IPS-NIHi7 (cell line): ENCODE results near the gene HIPK1.
"Not testable (repeated sequence)": the region's sequence is repeated elsewhere in the genome, so short reads cannot be mapped to it uniquely, and the experiment has no call there.

Experiments
- DNase-seq: peaks from one replicate; pipeline ENCODE4 v3.0.0; 2012; ENCODE audit warnings: mixed read lengths; ENCODE audit errors: extremely low spot score

The HIPK1 gene

DNA sequence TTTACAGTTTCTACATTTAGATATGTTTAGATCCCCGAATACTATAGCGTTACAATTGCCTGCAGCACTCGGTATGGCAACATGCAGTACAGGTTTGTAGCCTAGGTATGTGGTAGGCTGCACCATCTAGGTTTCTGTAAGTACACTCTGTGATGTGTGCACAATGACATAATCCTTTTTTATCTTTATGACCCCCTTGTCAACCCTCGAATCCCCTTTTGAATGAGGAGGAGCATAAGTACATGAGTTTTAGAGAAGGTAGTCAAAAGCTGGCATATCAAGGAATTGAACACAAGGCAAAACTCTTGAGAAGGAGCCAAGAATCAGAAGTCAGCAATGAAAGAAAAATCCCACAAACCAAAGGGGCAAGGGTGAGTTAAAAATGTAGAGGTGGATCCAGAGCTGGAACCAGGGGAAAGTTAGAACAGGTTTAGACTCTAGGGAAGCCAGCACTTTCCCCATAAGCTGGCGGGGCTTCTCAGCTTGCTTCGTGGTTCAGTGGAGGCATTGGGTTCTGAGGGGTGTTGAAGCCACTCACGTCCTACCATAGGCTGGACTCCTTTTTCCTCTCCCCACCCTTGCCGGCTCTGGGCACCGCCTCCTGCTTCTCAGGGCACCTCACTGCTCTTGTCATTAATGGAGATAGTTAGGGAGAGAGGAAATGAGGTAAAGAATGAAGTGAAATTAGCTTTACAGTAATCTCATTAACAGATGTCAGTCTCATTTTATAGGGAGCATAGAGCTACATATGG, 81.5 kb downstream of the HIPK1 start:
- DNase-seq: no peak

DNA sequence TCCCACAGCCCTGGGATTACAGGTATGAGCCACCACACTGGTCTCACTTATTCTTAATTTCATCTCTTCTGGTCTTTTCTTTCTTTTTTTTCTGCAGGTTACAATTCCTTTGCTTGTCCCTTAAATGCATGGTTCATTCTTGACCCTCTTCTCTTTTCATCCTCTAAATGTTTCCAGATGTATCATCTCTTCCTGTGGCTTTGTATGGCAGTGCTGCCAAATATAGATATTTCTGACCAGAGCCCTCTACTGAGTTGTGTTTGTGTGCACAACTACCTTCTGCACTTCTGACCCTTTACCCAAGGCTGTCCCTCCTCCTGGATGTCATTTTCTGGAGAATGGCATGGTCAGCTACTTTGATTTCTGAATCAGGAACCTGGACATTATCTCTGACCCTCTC, 82.7 kb downstream of the HIPK1 start:
- no peak for DNase-seq

- DNase-seq: no peak
Observed at GRCh38 chr1:114015075-114015474, 86.0 kb downstream of the HIPK1 start.

DNA sequence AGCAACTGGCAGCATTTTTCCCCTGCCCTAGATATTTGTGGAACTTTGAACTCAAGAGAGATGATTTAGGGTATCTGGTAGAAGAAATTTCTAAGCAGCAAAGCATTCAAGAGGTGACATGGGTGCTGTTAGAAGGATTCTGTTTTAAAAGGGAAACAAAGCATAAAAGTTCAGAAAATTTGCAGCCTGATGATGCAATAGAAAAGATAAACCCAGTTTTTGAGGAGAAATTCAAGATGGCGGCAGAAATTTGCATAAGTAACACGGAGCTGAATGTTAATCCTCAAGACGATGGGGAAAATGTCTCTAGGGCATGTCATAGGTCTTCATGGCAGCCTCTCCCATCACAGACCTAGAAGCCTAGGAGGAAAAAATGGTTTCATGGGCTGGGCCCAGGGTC, 90.6 kb downstream of the HIPK1 start:
- DNase-seq: not testable (repeated sequence)

- no peak for DNase-seq
Observed at GRCh38 chr1:114021665-114022099, 92.6 kb downstream of the HIPK1 start.

GRCh38 chr1:114022877-114023276, 93.8 kb downstream of the HIPK1 start:
- no peak for DNase-seq

GRCh38 chr1:114023377-114023776, 94.3 kb downstream of the HIPK1 start:
- no peak for DNase-seq

GRCh38 chr1:114024049-114024448, 94.9 kb downstream of the HIPK1 start:
- DNase-seq: no peak

GRCh38 chr1:114025609-114026401, 96.7 kb downstream of the HIPK1 start:
- DNase-seq: no peak

DNA sequence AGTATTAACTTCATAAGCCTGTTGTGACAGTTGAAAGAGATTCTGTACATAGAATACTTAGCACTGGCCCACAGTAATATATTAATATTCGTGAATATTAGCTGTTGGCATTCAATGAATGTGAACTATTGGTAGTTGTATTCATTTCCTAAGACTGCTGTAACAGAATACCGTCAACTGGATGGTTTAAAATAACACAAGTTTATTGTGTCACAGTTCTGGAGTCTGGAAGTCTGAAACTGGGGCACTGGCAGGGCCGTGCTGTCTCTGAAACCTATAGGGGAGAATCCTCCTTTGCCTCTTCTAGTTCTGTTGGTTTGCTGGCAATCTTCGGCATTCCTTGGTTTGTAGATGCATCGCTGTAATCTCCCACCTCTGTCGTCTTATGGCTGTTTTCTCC, 97.7 kb downstream of the HIPK1 start:
- DNase-seq: no peak
